Islet precursor cell (in vitro differentiated cells): ENCODE results near the gene MEN1.

Source experiments
- DNase-seq: peaks from one replicate; pipeline ENCODE4 v3.0.0-alpha.2; 2018

MEN1 gene

DNA sequence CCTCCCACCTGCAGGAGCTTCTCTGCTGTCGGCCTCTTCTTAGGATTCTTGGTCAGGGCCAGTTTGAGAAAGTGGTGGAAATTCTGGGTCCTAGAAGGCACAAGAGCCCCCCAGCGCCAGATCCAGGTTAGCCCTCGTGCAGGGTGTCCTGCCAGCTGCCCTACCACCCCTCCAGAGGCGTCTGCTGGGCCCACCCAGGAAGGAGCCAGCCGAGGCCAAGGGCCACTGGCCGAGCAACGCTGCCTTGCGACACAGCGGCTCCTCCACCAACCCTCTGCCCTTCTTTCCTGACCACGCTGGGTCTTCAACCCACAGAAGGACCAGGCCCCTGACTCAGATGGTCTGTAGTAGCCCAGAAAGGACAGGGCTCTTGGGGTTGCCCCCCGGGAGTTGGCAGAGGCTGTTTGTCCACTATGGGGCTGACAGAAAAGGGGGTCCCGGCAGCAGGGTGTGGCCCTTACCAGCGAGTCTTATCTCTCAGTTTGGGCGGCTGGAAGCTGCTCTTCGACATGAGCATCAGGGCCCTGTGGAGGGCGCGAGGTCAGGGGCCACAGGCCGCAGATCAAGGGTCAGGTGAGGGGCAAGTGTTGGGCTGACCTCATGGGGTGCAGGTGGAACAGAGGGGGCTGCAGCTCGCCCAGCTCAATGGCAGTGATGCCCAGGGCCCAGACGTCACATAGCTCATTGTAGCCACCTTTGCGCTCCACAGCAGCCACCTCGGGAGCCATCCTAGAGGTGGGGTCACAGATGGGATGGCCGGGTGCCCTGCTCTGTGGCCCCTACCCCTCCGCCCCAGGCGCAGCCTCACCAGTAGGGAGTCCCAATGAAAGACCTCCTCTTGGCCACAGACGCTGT, 9.8 kb downstream of the MEN1 start:
- DNase-seq, result no peak

DNA sequence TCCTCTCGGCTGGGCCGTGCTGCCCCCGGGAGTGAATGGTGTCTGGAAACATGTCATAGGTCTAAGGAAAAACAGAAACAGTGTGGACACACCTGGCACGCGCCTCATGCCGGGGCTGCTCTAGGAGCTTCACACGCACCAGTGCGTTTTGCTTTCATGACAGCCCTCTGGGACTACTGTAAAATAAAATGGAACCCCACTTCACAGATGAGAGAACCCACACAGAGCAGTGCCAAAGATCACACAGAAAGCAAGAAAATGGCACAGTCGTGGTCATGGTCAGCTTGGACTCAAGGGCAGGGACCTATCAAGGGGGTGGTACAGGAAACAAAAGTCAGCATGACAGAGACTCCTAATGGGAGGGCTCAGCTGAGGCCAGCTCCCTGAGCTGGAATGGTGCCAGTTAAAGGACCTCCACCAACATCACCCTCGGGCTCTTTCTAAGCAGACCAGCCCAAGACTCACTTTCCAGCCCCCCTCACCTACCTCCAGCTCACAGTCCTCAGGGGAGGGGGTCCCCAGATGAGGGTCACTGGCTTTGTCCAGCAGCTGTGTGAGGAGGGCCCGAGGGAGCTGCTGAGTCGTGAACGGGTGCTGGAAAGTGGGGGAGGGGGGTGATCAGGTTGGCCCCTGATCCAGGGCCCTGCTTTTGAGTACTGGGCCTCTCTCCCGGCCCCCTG, 10.6 kb downstream of the MEN1 start:
- DNase-seq, result no peak

GRCh38 chr11:64799256-64799622, 11.1 kb downstream of the MEN1 start:
- no peak for DNase-seq

- DNase-seq, result no peak
Observed at GRCh38 chr11:64796757-64797541, 13.4 kb downstream of the MEN1 start.

- no peak for DNase-seq
Observed at GRCh38 chr11:64796047-64796756, 14.1 kb downstream of the MEN1 start.

DNA sequence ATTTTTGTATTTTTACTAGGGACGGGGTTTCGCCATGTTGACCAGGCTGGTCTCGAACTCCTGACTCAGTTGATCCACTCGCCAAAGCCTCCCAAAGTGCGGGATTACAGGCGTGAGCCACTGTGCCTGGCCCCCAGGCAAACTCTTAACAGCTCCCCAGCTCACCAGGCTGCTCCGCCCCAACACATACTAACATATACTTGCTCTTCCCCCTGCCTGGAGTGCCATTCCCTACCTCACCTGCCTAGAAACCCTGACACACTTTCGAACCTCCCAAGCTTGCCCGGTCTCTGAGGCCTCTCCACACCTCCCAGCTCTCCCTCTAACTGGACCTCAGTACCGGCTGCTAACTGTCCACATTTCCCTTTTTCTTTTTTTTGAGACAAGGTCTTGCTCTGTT, 15.8 kb downstream of the MEN1 start:
- no peak for DNase-seq

DNA sequence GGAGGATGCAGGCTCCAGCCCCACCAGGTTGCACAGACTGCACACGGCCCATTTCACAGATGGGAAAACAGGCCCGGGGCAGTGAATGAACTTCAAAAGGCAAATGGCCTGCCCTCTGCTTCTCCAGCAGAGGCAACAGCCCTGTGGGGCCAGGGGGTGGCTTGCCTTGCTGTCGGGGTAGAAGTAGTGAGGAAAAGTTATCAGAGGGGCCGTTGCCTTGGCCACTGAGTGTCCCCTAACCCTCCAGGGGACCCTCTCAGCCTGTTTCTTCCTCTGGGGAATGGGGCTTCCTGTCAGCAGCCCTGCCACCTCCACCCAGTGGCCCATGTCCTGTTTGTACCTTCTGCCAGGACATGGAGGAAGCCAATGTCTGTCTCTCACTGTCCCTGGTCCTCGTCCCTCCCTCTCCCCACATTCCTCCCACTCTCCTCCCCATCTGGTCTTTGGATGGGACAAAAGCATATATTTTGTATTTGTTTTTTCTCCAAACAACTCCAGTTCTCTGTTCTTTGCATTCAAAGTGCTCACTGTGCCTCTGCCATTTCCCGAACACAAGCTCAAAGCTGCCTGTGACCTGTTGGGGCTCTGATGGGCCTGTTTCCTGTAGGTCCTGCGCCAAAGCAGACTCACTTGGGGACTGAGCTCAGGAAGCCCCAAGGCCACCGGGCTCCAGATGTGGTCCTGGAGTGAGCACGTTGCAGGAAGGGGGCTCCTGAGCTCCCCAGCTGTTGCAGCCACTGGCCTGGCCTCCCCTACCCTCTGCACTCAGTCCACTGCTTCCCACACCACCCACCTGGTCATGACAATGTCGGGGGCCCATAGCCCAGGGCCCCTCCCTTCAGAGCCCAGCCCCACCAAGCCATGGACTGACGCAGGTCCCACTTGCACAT, 16.8 kb downstream of the MEN1 start:
- no peak for DNase-seq

GRCh38 chr11:64792482-64792881, 17.9 kb downstream of the MEN1 start:
- DNase-seq, result no peak

GRCh38 chr11:64791781-64792291, 18.5 kb downstream of the MEN1 start:
- no peak for DNase-seq

- DNase-seq, result no peak
Observed at GRCh38 chr11:64790205-64791095, 19.9 kb downstream of the MEN1 start.

DNA sequence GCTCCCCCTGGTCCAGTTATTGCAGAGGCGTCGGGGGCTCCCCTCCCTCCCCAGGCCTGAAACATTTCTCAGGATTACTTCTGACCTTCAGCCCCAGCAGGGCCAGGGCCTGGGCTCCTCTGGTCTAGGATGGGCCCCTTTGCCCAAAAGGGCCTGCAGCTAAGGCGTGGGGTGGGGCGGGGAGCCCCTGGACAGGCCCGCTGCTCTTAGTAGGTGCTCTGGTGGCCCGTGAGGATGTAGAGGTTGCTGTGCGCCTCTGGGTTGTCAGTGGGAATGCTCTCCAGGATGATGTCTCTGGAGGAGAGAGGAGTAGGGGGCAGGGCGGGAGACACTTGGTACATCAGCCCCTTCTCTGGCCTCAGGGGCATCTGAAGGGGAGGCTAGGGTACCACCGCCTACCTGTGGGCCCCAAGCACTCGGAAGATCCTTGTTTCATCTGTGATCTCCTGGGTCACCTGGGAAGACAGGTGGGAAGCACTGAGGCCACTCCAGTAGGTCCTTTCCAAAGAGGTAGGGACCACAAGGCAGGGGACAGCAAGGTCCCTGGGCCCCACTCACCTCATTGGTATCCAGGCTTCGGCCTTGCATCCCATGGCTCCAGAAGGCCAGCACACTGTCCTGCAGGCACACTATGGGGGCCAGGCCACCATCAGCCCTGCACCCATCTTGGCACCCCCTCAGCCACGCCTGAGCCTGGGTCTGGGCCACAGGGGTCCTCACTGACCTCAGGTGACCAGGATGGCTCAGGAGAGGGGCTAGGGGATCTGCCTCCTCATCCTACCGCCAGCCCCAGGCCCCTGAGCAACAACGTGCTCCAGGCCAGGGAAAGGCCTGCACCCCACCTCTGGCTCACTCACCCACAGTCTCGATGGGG, 20.8 kb downstream of the MEN1 start:
- no peak for DNase-seq

DNA sequence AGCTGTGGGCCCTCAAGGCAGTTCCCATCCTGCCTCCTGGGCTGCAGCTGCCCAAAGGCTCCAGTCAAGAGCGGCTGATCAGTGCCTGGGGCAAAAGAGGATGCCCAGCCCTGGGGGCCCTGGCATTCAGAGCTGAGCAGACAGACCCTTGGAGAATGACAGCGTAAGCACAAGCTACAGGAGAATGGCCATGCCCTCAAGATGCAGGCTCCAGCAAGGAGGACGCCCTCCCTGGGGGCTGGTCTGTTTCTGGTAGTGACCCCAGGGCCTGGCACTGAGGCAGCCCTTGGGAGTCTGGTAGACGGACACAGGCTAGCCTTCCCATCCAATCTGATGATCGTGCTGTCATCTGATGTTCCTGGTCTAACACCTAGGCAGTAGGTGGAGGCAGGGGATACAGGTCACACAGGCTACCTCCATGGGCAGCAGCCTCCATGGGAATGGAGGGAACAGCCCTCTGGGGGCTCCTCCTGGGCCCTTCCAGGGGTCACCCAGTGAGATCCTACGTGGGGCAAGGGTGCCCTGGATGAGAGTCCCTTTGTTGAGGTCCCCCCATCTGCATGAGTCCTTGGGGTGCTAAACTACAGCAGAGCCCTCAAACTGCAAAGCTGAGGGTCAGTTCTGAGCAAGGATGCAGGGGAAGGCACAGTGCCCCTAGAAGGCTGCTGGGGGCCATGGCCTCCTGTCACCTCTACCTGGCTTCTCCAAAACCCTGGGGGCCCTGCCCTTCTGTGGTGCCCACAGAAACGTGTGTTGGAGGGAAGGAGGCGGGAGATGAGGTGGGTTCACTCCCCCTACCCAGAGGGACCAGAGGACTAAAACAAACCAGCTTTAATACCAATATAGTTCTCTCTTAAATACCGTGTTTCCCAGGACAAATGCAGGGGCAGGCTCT, 21.8 kb downstream of the MEN1 start:
- DNase-seq, result no peak

DNA sequence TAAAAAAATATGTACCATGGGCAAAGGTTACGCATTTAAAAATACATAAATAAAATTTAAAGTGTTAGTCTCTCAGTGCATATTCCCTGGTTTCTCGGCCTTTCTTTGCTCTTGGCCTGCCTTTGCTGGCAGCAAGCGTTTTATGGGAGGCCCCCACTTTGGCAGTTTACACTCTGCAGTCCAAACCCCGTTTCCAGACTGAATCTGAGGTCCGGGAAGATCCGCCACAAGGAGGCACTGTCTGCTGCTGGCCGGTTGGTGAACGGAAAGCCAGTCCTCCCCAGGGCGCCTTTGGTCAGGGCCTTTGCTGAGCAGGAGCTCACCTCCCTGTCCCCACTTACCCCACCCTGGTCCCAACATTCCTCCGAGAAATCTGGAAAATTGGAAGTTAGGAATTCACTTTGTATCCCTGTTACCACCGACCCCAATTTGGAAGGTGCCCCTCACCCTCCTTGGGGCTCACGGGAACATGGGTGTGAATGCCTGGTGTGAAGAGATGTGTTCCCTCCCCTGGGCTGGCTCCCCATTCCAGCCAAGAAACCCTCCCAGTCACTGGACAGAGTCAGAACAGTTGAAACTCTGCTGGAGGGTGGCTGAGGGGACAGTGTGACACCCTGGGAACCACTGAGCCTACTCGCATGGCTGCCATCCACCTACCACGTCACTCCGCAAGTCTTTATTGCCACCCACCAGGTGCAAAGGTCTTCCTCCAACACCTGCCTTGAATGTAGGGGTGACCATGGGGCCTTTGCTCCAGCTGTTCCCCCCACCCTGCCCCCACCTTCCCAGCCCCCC, 22.6 kb downstream of the MEN1 start:
- DNase-seq, result peak; percentile 75

DNA sequence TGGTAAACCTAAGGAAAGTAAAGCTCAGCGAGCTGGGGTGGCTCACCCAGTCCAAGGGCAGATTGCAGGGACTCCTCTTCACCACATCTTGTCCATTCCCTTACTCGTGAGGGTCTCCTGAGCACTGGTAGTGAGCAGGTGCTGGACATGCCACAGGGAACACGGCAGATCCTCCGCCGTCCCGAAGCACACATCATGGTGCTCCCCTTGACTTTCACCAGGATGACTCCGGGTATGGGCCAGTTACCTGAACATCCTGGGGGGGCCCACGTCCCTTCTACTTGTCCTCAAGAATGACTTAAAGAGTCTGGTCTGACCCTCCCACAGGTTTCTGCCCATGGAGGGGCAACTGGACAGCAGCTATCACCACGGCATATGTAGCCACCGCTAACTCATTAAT, 24.0 kb downstream of the MEN1 start:
- no peak for DNase-seq

DNA sequence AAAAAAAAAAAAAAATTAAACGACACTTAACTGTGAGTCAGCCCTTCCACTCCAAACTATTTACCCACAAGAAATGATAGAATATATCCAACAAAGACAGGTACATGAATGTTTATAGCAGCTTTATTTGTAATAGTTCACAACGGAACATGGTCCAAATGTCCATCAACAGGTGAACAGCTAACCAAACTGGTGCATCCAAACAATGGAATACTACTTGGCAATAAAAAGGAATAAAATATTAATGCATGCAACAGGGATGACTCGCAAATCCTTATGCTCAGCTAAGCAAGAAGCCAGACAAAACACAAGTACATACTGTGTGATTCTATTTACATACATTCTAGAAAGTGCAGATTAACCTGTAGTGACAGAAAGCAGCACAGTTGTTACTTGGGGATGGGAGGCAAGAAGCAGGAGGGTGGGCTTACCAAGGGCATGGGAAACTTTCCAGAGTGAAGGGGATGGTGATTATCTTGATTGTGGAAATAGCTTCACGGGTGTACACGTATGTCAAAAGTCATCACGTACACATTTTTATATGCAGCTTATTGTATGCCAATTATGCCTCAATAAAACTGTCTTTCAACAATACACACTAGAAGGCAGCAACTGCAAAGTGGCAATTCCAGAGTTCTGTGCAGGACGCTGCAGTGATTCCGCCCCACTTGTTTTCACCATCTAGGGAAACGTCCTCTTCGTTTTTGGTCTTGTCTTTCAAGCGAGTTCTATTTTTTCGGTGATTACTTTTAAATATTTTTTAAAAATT, 25.4 kb downstream of the MEN1 start:
- no peak for DNase-seq

DNA sequence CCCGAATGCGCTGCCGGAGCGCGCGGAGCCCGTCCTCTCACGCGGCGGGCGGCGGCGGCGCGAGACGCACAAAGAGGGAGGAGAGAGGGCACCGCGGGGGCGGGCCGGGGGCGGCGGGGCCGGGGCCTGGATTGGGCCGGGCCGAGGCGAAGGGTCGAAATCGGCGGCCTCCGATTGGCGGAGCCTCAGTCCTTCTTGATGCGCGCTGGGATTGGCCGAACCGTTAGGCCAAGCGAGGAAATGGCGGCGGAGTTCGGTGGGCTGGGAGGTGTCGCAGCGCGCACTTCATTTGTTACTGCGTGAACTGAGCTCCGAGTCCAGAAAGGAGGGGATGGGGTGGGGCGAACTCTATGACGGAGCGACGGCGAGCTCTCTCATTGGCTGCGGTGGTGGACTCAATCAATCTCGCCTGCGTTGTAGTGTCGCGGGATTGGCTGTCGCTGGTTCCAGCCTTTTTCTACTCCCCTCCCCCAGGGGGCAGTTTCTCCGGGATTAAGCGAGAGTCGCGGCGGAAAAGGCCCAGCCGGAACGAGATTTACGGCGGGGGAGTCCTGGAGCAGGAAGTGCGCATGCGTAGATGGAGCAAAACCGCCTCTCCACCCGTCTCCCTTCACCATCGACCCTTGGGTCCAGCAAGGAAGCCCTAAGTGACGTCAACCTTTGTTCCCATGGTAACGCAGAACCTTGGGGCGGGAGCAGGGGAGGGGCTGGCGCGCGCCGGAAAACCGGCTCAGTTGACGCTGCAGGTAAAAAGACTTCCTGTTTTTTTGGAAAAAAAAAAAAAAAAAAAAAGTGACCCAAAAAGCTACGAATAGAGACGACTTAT, 31.7 kb downstream of the MEN1 start, which contains the start of gene SF1:
SF1 (minus strand) TSS at position 70 of the 826 bp plus-strand sequence. CDS start 150 bp downstream, outside the sequence.
- peak; percentile 100 for DNase-seq
